ENCODE data around the gene PRRC2A.

The PRRC2A gene

GRCh38 chr6:31580807-31581433 lies 39.6 kb upstream of the PRRC2A start:
- Histone ChIP-seq H3K4me3 (ENCODE audit: low read depth, low read length) (peak overlapping the region; percentile 85), H3K27ac (peak overlapping the region; percentile 60), H3K27me3 (ENCODE audit: control insufficient read depth, insufficient read depth, low read length) (no peaks in the 10 kb centered on the region), H2AFZ (peak overlapping the region; percentile 99), H3K4me2 (ENCODE audit: low read length) (peak overlapping the region; percentile 84), H3K9ac (peak overlapping the region; percentile 68), H3K4me1 (no peaks in the 10 kb centered on the region), H3K79me2 (no peaks in the 10 kb centered on the region), H3K9me3 (ENCODE audit: control insufficient read depth, low read length) (no peaks in the 10 kb centered on the region), H3K36me3 (ENCODE audit: control insufficient read depth, insufficient read depth, low read length) (no peaks in the 10 kb centered on the region)
- peak; percentile 99 for TF ChIP-seq CTCF (IDR thresholded peaks at IDR 0.05)

- Histone ChIP-seq H3K27me3 (ENCODE audit: control insufficient read depth, insufficient read depth, low read length) (no peaks in the 10 kb centered on the region), H2AFZ (peak overlapping the region; percentile 99), H3K27ac (peak overlapping the region; percentile 60), H3K9ac (peak overlapping the region; percentile 68), H3K79me2 (no peaks in the 10 kb centered on the region), H3K4me2 (ENCODE audit: low read length) (peak overlapping the region; percentile 84), H3K36me3 (ENCODE audit: control insufficient read depth, insufficient read depth, low read length) (no peaks in the 10 kb centered on the region), H3K4me1 (no peaks in the 10 kb centered on the region), H3K4me3 (ENCODE audit: low read depth, low read length) (peak overlapping the region; percentile 85), H3K9me3 (ENCODE audit: control insufficient read depth, low read length) (no peaks in the 10 kb centered on the region)
- no peak for TF ChIP-seq CTCF (IDR thresholded peaks at IDR 0.05)
These were observed 38.9 kb upstream of the PRRC2A start for GRCh38 chr6:31581434-31582229.

GRCh38 chr6:31582230-31582643 lies 38.3 kb upstream of the PRRC2A start, which contains the start of gene LTB:
LTB (minus strand) TSS chr6:31582424; CDS start chr6:31582417, 7 bp downstream.
- Histone ChIP-seq H3K4me1 (no peaks in the 10 kb centered on the region), H3K4me3 (ENCODE audit: low read depth, low read length) (peak within 1 kb of the TSS; percentile 85), H3K27ac (peak within 1 kb of the TSS; percentile 60)

GRCh38 chr6:31585491-31585890 lies 35.0 kb upstream of the PRRC2A start:
- Histone ChIP-seq H3K4me3 (ENCODE audit: low read depth, low read length) (no peak overlapping the region), H3K27ac (no peak overlapping the region), H3K4me1 (no peaks in the 10 kb centered on the region), H2AFZ (no peak overlapping the region), H3K27me3 (ENCODE audit: control insufficient read depth, insufficient read depth, low read length) (no peaks in the 10 kb centered on the region), H3K9ac (no peak overlapping the region), H3K79me2 (no peaks in the 10 kb centered on the region), H3K4me2 (ENCODE audit: low read length) (no peak overlapping the region), H3K9me3 (ENCODE audit: control insufficient read depth, low read length) (no peaks in the 10 kb centered on the region), H3K36me3 (ENCODE audit: control insufficient read depth, insufficient read depth, low read length) (no peaks in the 10 kb centered on the region)
- peak; percentile 14 for TF ChIP-seq CTCF (IDR thresholded peaks at IDR 0.05)

More at GRCh38 chr6:31582230-31582643, 38.3 kb upstream of the PRRC2A start, which contains the start of gene LTB:
- H3K9me3 ChIP-seq (ENCODE audit: control insufficient read depth, low read length) = no peaks in the 10 kb centered on the region
- TF ChIP-seq CTCF (IDR thresholded peaks at IDR 0.05) = no peak
- H3K36me3 ChIP-seq (ENCODE audit: control insufficient read depth, insufficient read depth, low read length) = no peaks in the 10 kb centered on the region
- no peaks in the 10 kb centered on the region for H3K27me3 ChIP-seq (ENCODE audit: control insufficient read depth, insufficient read depth, low read length)
- peak within 1 kb of the TSS; percentile 84 for H3K4me2 ChIP-seq (ENCODE audit: low read length)
- no peaks in the 10 kb centered on the region for H3K79me2 ChIP-seq
- H2AFZ ChIP-seq = peak within 1 kb of the TSS; percentile 99
- H3K9ac ChIP-seq = peak within 1 kb of the TSS; percentile 68
